Prostate gland (tissue), 2 donors: ENCODE results near the gene NETO1. TPM values are rescaled to one million over a fixed set of nuclear protein-coding genes. Genes with fewer than 3 reads are reported as not detected.

Source experiments
- DNase-seq: peaks from one replicate; pipeline ENCODE4 v3.0.0-alpha.2; 2019; ENCODE audit warnings: low spot score
- H3K27ac ChIP-seq, 2 donors: fragments of 200-600 bp; sonication (generic); 2 replicates each; pipeline ENCODE4 v1.5.1; 2017 to 2019
- H3K27me3 ChIP-seq: fragments of 200-600 bp; sonication (generic); replicated peaks from 2 replicates; pipeline ENCODE4 v1.5.1; 2019; ENCODE audit not compliant: insufficient read depth
- H3K36me3 ChIP-seq, 2 donors: fragments of 200-600 bp; sonication (generic); 1 replicate in 1 of 2; 2 replicates in 1 of 2; pipeline versions ENCODE4 v1.5.1 to v1.8.1; 2017 to 2019
- H3K4me1 ChIP-seq: fragments of 200-600 bp; sonication (generic); replicated peaks from 2 replicates; pipeline ENCODE4 v1.5.1; 2019
- H3K4me3 ChIP-seq, 2 donors: fragments of 200-600 bp; sonication (generic); 2 replicates each; pipeline ENCODE4 v1.5.1; 2017 to 2019
- H3K9me3 ChIP-seq: fragments of 200-600 bp; sonication (generic); 2 replicates; pipeline ENCODE4 v1.5.1; 2017
- CTCF ChIP-seq, 4 experiments: fragments of 200-600 bp in 2 of 4; fragments of 450-650 bp in 2 of 4; sonication (generic) in 2 of 4; IDR thresholded peaks; 1 replicate in 3 of 4; 2 replicates in 1 of 4; pipeline ENCODE4 v1.5.1; 2016 to 2019; ENCODE audit warnings: antibody characterized with exemption in 4 of 4, mild to moderate bottlenecking in 2 of 4, moderate library complexity in 2 of 4
- POLR2A ChIP-seq: fragments of 450-650 bp; IDR thresholded peaks from one replicate; pipeline ENCODE4 v1.6.1; 2016; ENCODE audit warnings: antibody characterized with exemption, mild to moderate bottlenecking
- POLR2AphosphoS5 ChIP-seq: sonication (generic); formaldehyde crosslinking; IDR thresholded peaks from one replicate; pipeline ENCODE4 v1.6.1; 2017; ENCODE audit warnings: antibody characterized with exemption
- WGBS: methylation state at CpG from one replicate; pipeline ENCODE4 v1.1.5; 2018; 5-methylcytosine and 5-hydroxymethylcytosine counted together
- intact Hi-C: fragments of 100-400 bp; cut with DNase I; formaldehyde crosslinking; loops from one replicate; pipeline ENCODE4 v1.14.2; 2022
- total RNA-seq, 2 donors: library from RNA; depleted of rRNA; stranded (reverse); fragments of >200 nt; gene quantifications; one replicate each; pipeline ENCODE4 v1.1.0, GENCODE V29; 2016

The NETO1 gene
- total RNA-seq, 2 donors from 2014 or later, result 1.6 TPM; not detected in 1

- no peaks in the 10 kb centered on the region for H3K36me3 ChIP-seq
- DNase-seq, result no peak
- H3K27ac ChIP-seq, result no peak overlapping the region
- no peaks in the 10 kb centered on the region for H3K9me3 ChIP-seq
- H3K4me3 ChIP-seq, result no peak overlapping the region
- no peak for TF ChIP-seq POLR2A
- no peak for TF ChIP-seq CTCF (IDR thresholded peaks at IDR 0.05)
- no peak for TF ChIP-seq POLR2AphosphoS5
- no peaks in the 10 kb centered on the region for H3K4me1 ChIP-seq
- intact Hi-C loops, result no loop called here
- no peaks in the 10 kb centered on the region for H3K27me3 ChIP-seq
- 88% methylated on average over 9 of the region's 9 CpGs for whole genome bisulfite sequencing
Observed at GRCh38 chr18:72783530-72783929, 84.3 kb downstream of the NETO1 start.

DNA sequence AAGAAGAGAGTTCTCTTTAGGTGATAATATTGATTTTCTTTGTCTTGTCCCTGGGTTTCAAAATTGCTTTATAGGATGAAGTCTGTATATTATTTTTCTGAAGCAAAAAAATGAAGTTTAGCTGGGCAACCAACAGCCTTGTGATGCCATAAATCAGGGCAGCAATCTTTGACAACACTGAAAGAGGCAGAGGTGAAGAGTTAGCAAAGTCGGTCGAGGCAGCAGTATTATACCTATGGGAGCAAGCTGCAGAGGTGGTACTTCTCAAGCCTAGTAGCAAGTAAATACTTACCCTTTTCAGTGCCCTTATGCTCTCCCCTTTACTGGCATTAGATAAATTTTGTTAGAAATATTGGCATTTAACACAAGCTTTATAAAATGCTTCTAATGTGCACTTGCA is 92.9 kb downstream of the NETO1 start:
- Histone ChIP-seq H3K4me3 (no peak overlapping the region), H3K4me1 (no peaks in the 10 kb centered on the region), H3K27ac (no peak overlapping the region), H3K36me3 (no peaks in the 10 kb centered on the region), H3K27me3 (no peaks in the 10 kb centered on the region), H3K9me3 (no peaks in the 10 kb centered on the region)
- no peak for TF ChIP-seq POLR2AphosphoS5
- TF ChIP-seq CTCF (IDR thresholded peaks at IDR 0.05), result no peak
- TF ChIP-seq POLR2A, result no peak
- no peak for DNase-seq
- WGBS, result 57% methylated on average over 2 of the region's 2 CpGs
- intact Hi-C loops, result no loop called here

- TF ChIP-seq POLR2A (no peak), CTCF (IDR thresholded peaks at IDR 0.05) (no peak)
Observed at GRCh38 chr18:72772916-72773315, 94.9 kb downstream of the NETO1 start.

GRCh38 chr18:72768681-72769229 is 99.0 kb downstream of the NETO1 start:
- TF ChIP-seq POLR2AphosphoS5 (no peak), CTCF (IDR thresholded peaks at IDR 0.05) (no peak), POLR2A (no peak)
- Histone ChIP-seq H3K4me3 (no peak overlapping the region), H3K27ac (no peak overlapping the region), H3K27me3 (no peaks in the 10 kb centered on the region), H3K9me3 (no peaks in the 10 kb centered on the region), H3K36me3 (no peaks in the 10 kb centered on the region), H3K4me1 (no peaks in the 10 kb centered on the region)
- intact Hi-C loops, result no loop called here
- no peak for DNase-seq
- 43% methylated on average over 8 of the region's 8 CpGs for WGBS

More at GRCh38 chr18:72772916-72773315, 94.9 kb downstream of the NETO1 start:
- DNase-seq, result no peak
- intact Hi-C loops, result no loop called here
- Histone ChIP-seq H3K9me3 (no peaks in the 10 kb centered on the region), H3K36me3 (no peaks in the 10 kb centered on the region), H3K27me3 (no peaks in the 10 kb centered on the region), H3K4me1 (no peaks in the 10 kb centered on the region), H3K27ac (no peak overlapping the region), H3K4me3 (no peak overlapping the region)

- H3K9me3 ChIP-seq, result no peaks in the 10 kb centered on the region
- no peak for TF ChIP-seq POLR2A
- peak; percentile 68 to 81 (median 73) for TF ChIP-seq CTCF (IDR thresholded peaks at IDR 0.05)
- peak; percentile 15 for TF ChIP-seq POLR2AphosphoS5
- no peak overlapping the region for H3K27ac ChIP-seq
- 15% methylated on average over 5 of the region's 5 CpGs for WGBS
- no peak overlapping the region for H3K4me3 ChIP-seq
- no peaks in the 10 kb centered on the region for H3K4me1 ChIP-seq
- no peaks in the 10 kb centered on the region for H3K27me3 ChIP-seq
- intact Hi-C loops, result loop anchor here (5.0 kb wide), 2 partner anchors 1080 to 1350 kb away; no protein-coding TSS in a partner anchor
- DNase-seq, result peak; percentile 21
- H3K36me3 ChIP-seq, result no peaks in the 10 kb centered on the region
Observed at GRCh38 chr18:72762515-72763122, 105.2 kb downstream of the NETO1 start.
